BJ (cell line): ENCODE data around the gene B3GNT9. TPM values are rescaled to one million over a fixed set of nuclear protein-coding genes. Genes with fewer than 3 reads are reported as not detected.

Source experiments
- CTCF ChIA-PET: fragments of 350-600 bp; formaldehyde crosslinking; extraction: SDS; loops from one replicate; lab custom pipeline; 2021; ENCODE audit warnings: antibody characterized with exemption, inconsistent platforms; lab: Yijun Ruan, JAX
- POLR2A ChIA-PET: fragments of 300-600 bp; sonication (Branson Sonifier 250); formaldehyde crosslinking; extraction: SDS; loops from one replicate; lab custom pipeline; 2021; ENCODE audit warnings: antibody characterized with exemption; lab: Charles Lee
- DNase-seq: peaks from one replicate; pipeline ENCODE4 v3.0.0-alpha.2; 2011; ENCODE audit warnings: low read depth
- H3K27me3 ChIP-seq: 2 replicates; pipeline ENCODE4 v1.6.0; 2011; ENCODE audit warnings: low read length; ENCODE audit not compliant: control insufficient read depth, insufficient read depth
- H3K36me3 ChIP-seq: 2 replicates; pipeline ENCODE4 v1.5.1; 2011; ENCODE audit warnings: low read length; ENCODE audit not compliant: control insufficient read depth, insufficient read depth
- H3K4me3 ChIP-seq: 2 replicates; pipeline ENCODE4 v1.5.1; 2011; ENCODE audit warnings: low read depth, mild to moderate bottlenecking, control low read depth, low read length
- polyA plus RNA-seq: library from polyadenylated mRNA; depleted of rRNA; stranded (reverse); fragments of >200 nt; gene quantifications from 2 replicates; pipeline ENCODE4 v1.2.3, GENCODE V29; 2011
- TF ChIP-seq, protein P1 (sequence below): IDR thresholded peaks from 2 replicates; pipeline ENCODE4 v1.5.1; 2011; ENCODE audit warnings: low read depth, mild to moderate bottlenecking, control low read depth, inconsistent platforms, low read length, moderate library complexity; ENCODE audit not compliant: insufficient read depth

The B3GNT9 gene
- polyA plus RNA-seq, 1 experiment: 34.9 TPM

DNA sequence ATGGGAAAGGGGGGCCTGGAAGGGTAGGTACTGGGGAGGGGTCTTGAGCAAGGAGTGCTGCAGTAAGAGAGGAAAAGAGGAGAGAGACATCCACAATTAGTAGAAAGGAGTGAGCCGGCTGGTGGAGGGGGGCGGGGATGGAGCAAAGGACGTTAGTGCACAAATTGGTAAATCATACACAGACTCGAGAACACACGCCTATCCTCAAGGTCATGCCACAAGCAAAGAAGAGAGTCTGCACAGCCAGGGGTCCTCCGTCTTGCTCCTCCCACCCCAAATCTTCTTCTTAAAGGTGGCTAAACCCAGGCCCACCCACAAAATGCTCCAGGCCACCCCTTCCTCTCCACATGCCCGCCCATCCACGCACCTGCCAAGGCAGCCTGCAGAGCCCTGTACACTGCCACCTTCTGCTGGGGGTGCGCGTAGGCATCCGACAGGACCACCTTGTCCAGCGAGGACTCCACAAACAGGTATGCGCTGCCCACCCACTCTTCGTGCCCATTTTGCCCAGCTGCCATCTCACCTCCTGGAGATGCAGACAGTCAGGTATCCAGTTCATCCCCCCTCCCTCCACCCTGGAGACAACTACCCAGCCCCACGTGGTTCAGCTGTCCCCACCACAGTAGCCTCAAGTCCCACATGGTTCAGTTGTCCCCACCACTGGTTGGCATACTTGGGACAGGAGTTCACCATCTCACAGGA is 5.5 kb upstream of the B3GNT9 start:
- Histone ChIP-seq H3K4me3 (no peak overlapping the region), H3K27me3 (no peaks in the 10 kb centered on the region), H3K36me3 (0 out of 2 replicates have a peak, but pooled peaks cover 1% of the 10 kb centered on the region)
- POLR2A ChIA-PET: interaction anchor here (0.6 kb wide), 1 partner anchor 18 kb away, joined by 3 read pairs; no protein-coding TSS in a partner anchor
- CTCF ChIA-PET: interaction anchor here (0.9 to 5.7 kb wide), 18 partner anchors 13 to 212 kb away, joined by 3 to 118 read pairs (median 16); partner anchors contain the start of gene NOL3
- DNase-seq: no peak
- TF ChIP-seq, protein P1, sequence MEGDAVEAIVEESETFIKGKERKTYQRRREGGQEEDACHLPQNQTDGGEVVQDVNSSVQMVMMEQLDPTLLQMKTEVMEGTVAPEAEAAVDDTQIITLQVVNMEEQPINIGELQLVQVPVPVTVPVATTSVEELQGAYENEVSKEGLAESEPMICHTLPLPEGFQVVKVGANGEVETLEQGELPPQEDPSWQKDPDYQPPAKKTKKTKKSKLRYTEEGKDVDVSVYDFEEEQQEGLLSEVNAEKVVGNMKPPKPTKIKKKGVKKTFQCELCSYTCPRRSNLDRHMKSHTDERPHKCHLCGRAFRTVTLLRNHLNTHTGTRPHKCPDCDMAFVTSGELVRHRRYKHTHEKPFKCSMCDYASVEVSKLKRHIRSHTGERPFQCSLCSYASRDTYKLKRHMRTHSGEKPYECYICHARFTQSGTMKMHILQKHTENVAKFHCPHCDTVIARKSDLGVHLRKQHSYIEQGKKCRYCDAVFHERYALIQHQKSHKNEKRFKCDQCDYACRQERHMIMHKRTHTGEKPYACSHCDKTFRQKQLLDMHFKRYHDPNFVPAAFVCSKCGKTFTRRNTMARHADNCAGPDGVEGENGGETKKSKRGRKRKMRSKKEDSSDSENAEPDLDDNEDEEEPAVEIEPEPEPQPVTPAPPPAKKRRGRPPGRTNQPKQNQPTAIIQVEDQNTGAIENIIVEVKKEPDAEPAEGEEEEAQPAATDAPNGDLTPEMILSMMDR: no peak

DNA sequence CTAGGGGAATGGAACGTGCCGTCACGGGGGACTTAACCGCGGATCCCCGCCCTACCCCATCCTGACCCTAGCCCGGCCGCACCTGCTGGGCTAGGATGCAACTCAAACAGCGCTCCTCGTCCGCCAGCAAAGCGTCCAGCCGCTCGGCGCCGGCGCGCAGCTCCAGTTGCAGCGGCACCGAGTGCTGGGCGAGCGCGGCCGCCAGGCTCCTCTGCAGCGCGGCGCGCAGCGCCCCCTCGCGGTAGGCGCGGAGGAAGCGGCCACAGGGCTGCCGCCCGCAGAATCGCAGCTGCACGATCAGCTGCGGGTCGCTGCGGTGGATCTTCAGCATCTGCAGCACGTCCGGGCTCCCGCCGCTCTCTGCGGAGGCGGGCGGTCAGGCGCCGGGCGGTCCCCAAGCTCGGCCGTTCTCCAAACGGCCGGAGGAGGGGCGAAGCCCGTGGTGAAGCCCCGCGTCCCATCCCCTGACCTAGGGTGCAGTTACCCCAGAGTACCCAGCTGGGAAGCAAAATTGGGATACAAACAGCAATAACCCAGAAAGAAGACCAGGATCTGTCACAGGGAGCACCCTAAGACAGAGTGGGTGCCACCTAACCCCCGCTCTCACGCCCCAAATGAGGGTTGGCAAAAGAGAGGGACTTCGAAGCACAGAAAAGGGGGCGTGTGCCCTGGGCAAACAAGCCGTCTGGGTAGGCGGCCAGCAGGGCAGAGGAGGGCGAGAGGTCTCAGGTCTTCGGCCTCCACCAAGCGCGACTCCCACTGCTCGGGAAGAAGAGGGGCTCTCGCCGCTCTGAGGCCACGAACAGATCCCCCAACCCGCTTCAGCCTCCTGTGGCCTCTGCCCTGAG is 4.7 kb upstream of the B3GNT9 start:
- POLR2A ChIA-PET: interaction anchor here (0.6 kb wide), 1 partner anchor 97 kb away, joined by 3 read pairs; no protein-coding TSS in a partner anchor

DNA sequence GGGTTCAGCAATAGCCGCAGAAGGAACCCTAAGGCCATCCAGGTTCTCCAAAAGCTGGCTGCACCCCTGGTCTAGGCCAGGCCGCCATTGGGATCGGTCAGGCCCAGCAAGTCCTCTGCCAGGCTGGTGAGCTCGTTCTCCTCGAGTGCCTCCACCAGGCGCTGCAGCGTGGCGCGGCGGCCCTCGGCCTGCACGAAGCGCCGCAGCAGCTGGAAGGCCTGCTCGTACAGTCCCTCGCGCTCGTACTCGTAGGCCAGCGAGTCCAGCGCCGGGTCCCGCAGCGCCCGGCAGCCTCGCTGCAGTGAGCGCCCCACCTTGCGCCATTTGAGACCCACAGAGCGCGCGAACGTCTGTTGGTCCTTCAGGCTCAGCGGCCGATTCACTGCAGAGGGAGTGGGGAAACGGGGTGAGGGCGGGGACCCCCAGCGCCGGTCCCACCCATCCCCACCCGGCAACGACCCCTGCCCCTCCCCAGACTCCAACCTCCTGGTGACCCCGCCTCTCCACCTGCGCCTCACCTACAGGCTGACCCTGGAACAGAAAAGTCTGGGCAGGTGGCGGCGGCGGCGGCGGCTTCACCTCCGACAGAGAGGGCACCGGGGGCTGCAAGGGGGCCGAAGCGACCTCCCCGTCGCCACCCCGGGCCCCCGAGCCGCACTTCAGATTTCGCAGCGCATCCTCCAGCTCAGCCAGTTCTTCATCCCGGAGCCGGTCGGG is 3.9 kb upstream of the B3GNT9 start:
- TF ChIP-seq, protein P1: no peak
- no peak for DNase-seq
- Histone ChIP-seq H3K36me3 (peaks cover 2% of the 10 kb centered on the region; the same call in 1 of the 2 replicates), H3K4me3 (no peak overlapping the region), H3K27me3 (no peaks in the 10 kb centered on the region)
- ChIA-PET CTCF (interaction anchor here (0.7 to 5.7 kb wide), 56 partner anchors 9 to 295 kb away, joined by 3 to 118 read pairs (median 6); partner anchors contain the start of genes CES3, ELMO3, EXOC3L1 and HSF4), POLR2A (no interaction called here)

More for the DNA sequence above, 4.7 kb upstream of the B3GNT9 start:
- TF ChIP-seq, protein P1: peak; percentile 64
- H3K27me3 ChIP-seq: no peaks in the 10 kb centered on the region
- CTCF ChIA-PET: interaction anchor here (0.6 to 5.7 kb wide), 57 partner anchors 8 to 341 kb away, joined by 3 to 118 read pairs (median 5); partner anchors contain the start of genes CES3, ELMO3, EXOC3L1 and HSF4
- DNase-seq: no peak
- H3K4me3 ChIP-seq: no peak overlapping the region
- H3K36me3 ChIP-seq: 0 out of 2 replicates have a peak, but pooled peaks cover 1% of the 10 kb centered on the region

DNA sequence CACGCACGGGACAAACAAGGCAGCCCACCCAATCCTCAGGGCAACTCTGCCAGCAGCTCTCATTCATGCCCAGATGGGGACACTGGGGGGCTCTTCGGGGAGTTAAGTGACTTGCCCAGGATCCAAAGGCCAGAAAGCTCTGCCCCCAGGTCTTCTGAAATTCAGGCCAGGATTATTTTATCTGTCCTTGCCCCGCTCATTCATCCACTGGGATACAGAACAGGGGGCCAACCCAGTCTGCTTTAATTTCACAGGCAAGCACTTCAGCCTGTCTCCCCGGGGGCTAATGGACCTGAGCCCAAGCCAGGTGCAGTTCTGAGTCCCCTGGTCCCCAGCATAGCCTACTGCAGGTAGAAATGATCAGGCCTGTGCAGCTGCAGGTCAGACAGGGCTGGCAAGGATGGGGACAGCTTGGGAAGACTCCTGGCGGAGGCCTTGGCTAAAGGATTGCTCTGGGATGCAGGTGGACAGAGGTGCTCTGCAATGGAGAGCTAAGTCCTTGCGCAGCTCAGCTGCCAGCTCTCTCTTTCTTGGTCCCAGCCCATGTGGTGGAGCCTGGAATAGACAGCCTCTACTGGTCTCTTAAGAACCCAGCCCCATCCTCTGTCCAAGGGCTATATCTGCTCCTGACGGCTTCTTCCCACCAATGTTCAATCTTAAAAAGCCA is 766 bp upstream of the B3GNT9 start:
- TF ChIP-seq, protein P1: no peak
- Histone ChIP-seq H3K4me3 (peak overlapping the region; percentile 83; the same call in 1 of the 2 replicates), H3K27me3 (no peaks in the 10 kb centered on the region), H3K36me3 (peaks cover 13% of the 10 kb centered on the region)
- no peak for DNase-seq
- ChIA-PET POLR2A (no interaction called here), CTCF (interaction anchor here (0.8 to 2.7 kb wide), 12 partner anchors 9 to 257 kb away, joined by 3 to 16 read pairs (median 4); partner anchors contain the start of genes CES3, FBXL8, NOL3 and TRADD)
